Activated CD8-positive, alpha-beta memory T cell treated with anti-CD3 and anti-CD28 coated beads, Interleukin-2, amount 10 ng/mL, durations not matched to agents 7 days and 5 days (primary cell): ENCODE results near the gene POFUT2. TPM values are rescaled to one million over a fixed set of nuclear protein-coding genes. Genes with fewer than 3 reads are reported as not detected.
A peak's percentile ranks its signal among the peaks of the same experiment; 100 is the strongest.

Experiments
- ATAC-seq: fragments of 150-1000 bp; cut with Tn5 transposase; one replicate; pipeline ENCODE4 v1.10.0; 2021; ENCODE audit warnings: moderate library complexity
- CTCF ChIA-PET: fragments of 350-600 bp; sonication (Branson Sonifier 250); formaldehyde crosslinking; loops from one replicate; lab custom pipeline; 2021; ENCODE audit warnings: antibody characterized with exemption; lab: Charles Lee
- DNase-seq: peaks from one replicate; pipeline ENCODE4 v3.0.0-alpha.2; 2020
- H3K27ac Mint-ChIP-seq: one replicate; pipeline ENCODE4 v1.8.0; 2021; ENCODE audit warnings: mild to moderate bottlenecking, mixed read lengths
- H3K27me3 Mint-ChIP-seq: one replicate; pipeline ENCODE4 v1.8.0; 2021; ENCODE audit warnings: mixed read lengths
- H3K36me3 Mint-ChIP-seq: one replicate; pipeline ENCODE4 v1.8.0; 2021; ENCODE audit warnings: mild to moderate bottlenecking, mixed read lengths
- H3K4me1 Mint-ChIP-seq: one replicate; pipeline ENCODE4 v1.8.0; 2021; ENCODE audit warnings: mixed read lengths
- H3K4me3 Mint-ChIP-seq: one replicate; pipeline ENCODE4 v1.8.0; 2021; ENCODE audit warnings: mild to moderate bottlenecking, moderate library complexity, mixed read lengths
- H3K9me3 Mint-ChIP-seq: one replicate; pipeline ENCODE4 v1.8.0; 2022; ENCODE audit warnings: low read depth, mixed read lengths
- total RNA-seq, 2 experiments: library from RNA; stranded (reverse); gene quantifications; one replicate each; pipeline ENCODE4 v1.2.3, GENCODE V29; 2021

POFUT2 gene
- total RNA-seq, 2 experiments from 2014 or later: 16.4 to 19.5 TPM

- ATAC-seq (no peak), DNase-seq (no peak)
- H3K36me3 Mint-ChIP-seq: peaks cover 12% of the 10 kb centered on the region
- CTCF ChIA-PET: interaction anchor here (1.0 to 1.3 kb wide), 4 partner anchors 11 to 88 kb away, joined by 3 to 4 read pairs (median 4); no protein-coding TSS in a partner anchor
- H3K4me3 Mint-ChIP-seq: no peak overlapping the region
- peaks cover 59% of the 10 kb centered on the region for H3K4me1 Mint-ChIP-seq
- H3K27ac Mint-ChIP-seq: peak overlapping the region; percentile 83
- peaks cover 16% of the 10 kb centered on the region for H3K27me3 Mint-ChIP-seq
- H3K9me3 Mint-ChIP-seq: no peaks in the 10 kb centered on the region
These were observed 62.5 kb downstream of the POFUT2 start for GRCh38 chr21:45225041-45225740.

GRCh38 chr21:45224189-45224938 lies 63.3 kb downstream of the POFUT2 start:
- H3K4me3 Mint-ChIP-seq: no peak overlapping the region
- H3K27ac Mint-ChIP-seq: peak overlapping the region; percentile 83
- CTCF ChIA-PET: interaction anchor here (1.0 to 1.3 kb wide), 5 partner anchors 12 to 215 kb away, joined by 3 to 4 read pairs (median 4); no protein-coding TSS in a partner anchor
- H3K36me3 Mint-ChIP-seq: peaks cover 12% of the 10 kb centered on the region
- no peaks in the 10 kb centered on the region for H3K9me3 Mint-ChIP-seq
- ATAC-seq (peak; percentile 59), DNase-seq (peak; percentile 81)
- H3K27me3 Mint-ChIP-seq: peaks cover 15% of the 10 kb centered on the region
- peaks cover 57% of the 10 kb centered on the region for H3K4me1 Mint-ChIP-seq

GRCh38 chr21:45223236-45224185 lies 64.2 kb downstream of the POFUT2 start:
- ATAC-seq (no peak), DNase-seq (no peak)
- Mint-ChIP-seq H3K27ac (no peak overlapping the region), H3K4me3 (no peak overlapping the region), H3K27me3 (peaks cover 12% of the 10 kb centered on the region), H3K9me3 (peaks cover 2% of the 10 kb centered on the region), H3K4me1 (peaks cover 49% of the 10 kb centered on the region), H3K36me3 (peaks cover 14% of the 10 kb centered on the region)
- CTCF ChIA-PET: interaction anchor here (0.7 to 1.3 kb wide), 8 partner anchors 13 to 216 kb away, joined by 3 to 4 read pairs (median 4); no protein-coding TSS in a partner anchor

GRCh38 chr21:45222001-45222400 lies 65.7 kb downstream of the POFUT2 start:
- H3K4me3 Mint-ChIP-seq: no peak overlapping the region
- ATAC-seq (no peak), DNase-seq (no peak)
- H3K9me3 Mint-ChIP-seq: peaks cover 12% of the 10 kb centered on the region
- H3K27me3 Mint-ChIP-seq: peaks cover 12% of the 10 kb centered on the region
- peaks cover 29% of the 10 kb centered on the region for H3K36me3 Mint-ChIP-seq
- CTCF ChIA-PET: no interaction called here
- H3K4me1 Mint-ChIP-seq: peaks cover 39% of the 10 kb centered on the region
- H3K27ac Mint-ChIP-seq: no peak overlapping the region

GRCh38 chr21:45220714-45221490 lies 66.8 kb downstream of the POFUT2 start:
- Mint-ChIP-seq H3K9me3 (peaks cover 18% of the 10 kb centered on the region), H3K27me3 (peaks cover 8% of the 10 kb centered on the region), H3K4me1 (peaks cover 28% of the 10 kb centered on the region), H3K4me3 (no peak overlapping the region), H3K36me3 (peaks cover 38% of the 10 kb centered on the region), H3K27ac (no peak overlapping the region)
- DNase-seq: no peak
- CTCF ChIA-PET: no interaction called here
- no peak for ATAC-seq

GRCh38 chr21:45220071-45220481 lies 67.6 kb downstream of the POFUT2 start:
- no peak for ATAC-seq
- peaks cover 39% of the 10 kb centered on the region for H3K36me3 Mint-ChIP-seq
- CTCF ChIA-PET: interaction anchor here (0.6 kb wide), 1 partner anchor 288 kb away, joined by 3 read pairs; no protein-coding TSS in a partner anchor
- H3K27ac Mint-ChIP-seq: no peak overlapping the region
- peaks cover 2% of the 10 kb centered on the region for H3K27me3 Mint-ChIP-seq
- DNase-seq: no peak
- H3K4me1 Mint-ChIP-seq: peaks cover 20% of the 10 kb centered on the region
- H3K9me3 Mint-ChIP-seq: peaks cover 18% of the 10 kb centered on the region
- no peak overlapping the region for H3K4me3 Mint-ChIP-seq

- peaks cover 18% of the 10 kb centered on the region for H3K9me3 Mint-ChIP-seq
- H3K36me3 Mint-ChIP-seq: peaks cover 39% of the 10 kb centered on the region
- CTCF ChIA-PET: no interaction called here
- H3K27ac Mint-ChIP-seq: no peak overlapping the region
- ATAC-seq (no peak), DNase-seq (no peak)
- no peak overlapping the region for H3K4me3 Mint-ChIP-seq
- H3K4me1 Mint-ChIP-seq: peaks cover 14% of the 10 kb centered on the region
- H3K27me3 Mint-ChIP-seq: no peaks in the 10 kb centered on the region
These were observed 68.2 kb downstream of the POFUT2 start for GRCh38 chr21:45219517-45219916.

GRCh38 chr21:45217010-45217409 lies 70.7 kb downstream of the POFUT2 start:
- no peak overlapping the region for H3K27ac Mint-ChIP-seq
- H3K9me3 Mint-ChIP-seq: peaks cover 18% of the 10 kb centered on the region
- ATAC-seq (no peak), DNase-seq (no peak)
- CTCF ChIA-PET: interaction anchor here (0.7 kb wide), 1 partner anchor 27 kb away, joined by 3 read pairs; no protein-coding TSS in a partner anchor
- H3K4me3 Mint-ChIP-seq: no peak overlapping the region
- peaks cover 7% of the 10 kb centered on the region for H3K4me1 Mint-ChIP-seq
- no peaks in the 10 kb centered on the region for H3K27me3 Mint-ChIP-seq
- H3K36me3 Mint-ChIP-seq: peaks cover 44% of the 10 kb centered on the region

- peaks cover 36% of the 10 kb centered on the region for H3K36me3 Mint-ChIP-seq
- no peaks in the 10 kb centered on the region for H3K27me3 Mint-ChIP-seq
- no peak overlapping the region for H3K27ac Mint-ChIP-seq
- CTCF ChIA-PET: no interaction called here
- H3K4me1 Mint-ChIP-seq: peaks cover 5% of the 10 kb centered on the region
- H3K9me3 Mint-ChIP-seq: peaks cover 18% of the 10 kb centered on the region
- no peak for ATAC-seq
- H3K4me3 Mint-ChIP-seq: no peak overlapping the region
- DNase-seq: no peak
These were observed 72.5 kb downstream of the POFUT2 start for GRCh38 chr21:45215213-45215612.

Other genes with a start within 250 kb of the POFUT2 start
- gene ADARB1, start 213.3 kb downstream of the POFUT2 start, total RNA-seq: 10 to 100 TPM; 29.4 to 38.3 TPM
- 1 to 10 TPM; 5.2 to 7.3 TPM for gene COL18A1, start 117.3 kb upstream of the POFUT2 start, total RNA-seq